ENCODE data around the gene MANEA. TPM values are rescaled to one million over a fixed set of nuclear protein-coding genes. Genes with fewer than 3 reads are reported as not detected.

The MANEA gene
- total RNA-seq (2022; extraction: Qiagen RNA extraction; ENCODE audit: low read depth) = 1.7 to 4.7 TPM (median 3.9 TPM) in 5 replicates

GRCh38 chr6:95577304-95578105, at the start of gene MANEA:
TSS of gene MANEA (plus strand) at chr6:95577535. CDS start at chr6:95586440, 8,905 bp downstream.

Data from A549 treated with RU486 at 1 μM for 4 hours (cell line).